Prostate gland (tissue), 2 donors: ENCODE measurements around the gene GAGE12J. TPM values are rescaled to one million over a fixed set of nuclear protein-coding genes. Genes with fewer than 3 reads are reported as not detected.
"Not testable (repeated sequence)": the region's sequence is repeated elsewhere in the genome, so short reads cannot be mapped to it uniquely, and the experiment has no call there.

Source experiments
- DNase-seq: peaks from one replicate; pipeline ENCODE4 v3.0.0-alpha.2; 2019; ENCODE audit warnings: low spot score
- H3K27ac ChIP-seq, 2 donors: fragments of 200-600 bp; sonication (generic); 2 replicates each; pipeline ENCODE4 v1.5.1; 2017 to 2019
- H3K27me3 ChIP-seq: fragments of 200-600 bp; sonication (generic); replicated peaks from 2 replicates; pipeline ENCODE4 v1.5.1; 2019; ENCODE audit not compliant: insufficient read depth
- H3K36me3 ChIP-seq, 2 donors: fragments of 200-600 bp; sonication (generic); 1 replicate in 1 of 2; 2 replicates in 1 of 2; pipeline versions ENCODE4 v1.5.1 to v1.8.1; 2017 to 2019
- H3K4me1 ChIP-seq: fragments of 200-600 bp; sonication (generic); replicated peaks from 2 replicates; pipeline ENCODE4 v1.5.1; 2019
- H3K4me3 ChIP-seq, 2 donors: fragments of 200-600 bp; sonication (generic); 2 replicates each; pipeline ENCODE4 v1.5.1; 2017 to 2019
- H3K9me3 ChIP-seq: fragments of 200-600 bp; sonication (generic); 2 replicates; pipeline ENCODE4 v1.5.1; 2017
- WGBS: methylation state at CpG from one replicate; pipeline ENCODE4 v1.1.5; 2018; 5-methylcytosine and 5-hydroxymethylcytosine counted together
- intact Hi-C: fragments of 100-400 bp; cut with DNase I; formaldehyde crosslinking; loops from one replicate; pipeline ENCODE4 v1.14.2; 2022
- total RNA-seq, 2 donors: library from RNA; depleted of rRNA; stranded (reverse); fragments of >200 nt; gene quantifications; one replicate each; pipeline ENCODE4 v1.1.0, GENCODE V29; 2016

GAGE12J gene
- total RNA-seq, 2 donors from 2014 or later, result not detected

- DNase-seq, intact Hi-C loops: not testable (repeated sequence)
These were observed 10.0 kb downstream of the GAGE12J start for GRCh38 chrX:49331841-49332240.

GRCh38 chrX:49341449-49341848, 19.6 kb downstream of the GAGE12J start:
- H3K27me3 ChIP-seq, H3K27ac ChIP-seq, H3K4me3 ChIP-seq, intact Hi-C loops, DNase-seq, H3K9me3 ChIP-seq, H3K4me1 ChIP-seq, H3K36me3 ChIP-seq: not testable (repeated sequence)
- WGBS, result 97% methylated on average over 18 of the region's 24 CpGs

More at GRCh38 chrX:49331841-49332240, 10.0 kb downstream of the GAGE12J start:
- not testable (repeated sequence) for H3K9me3 ChIP-seq, H3K4me1 ChIP-seq, H3K27me3 ChIP-seq, H3K27ac ChIP-seq, H3K36me3 ChIP-seq, H3K4me3 ChIP-seq
- no CpG with 5 or more reads among the region's 26 CpGs for WGBS

GRCh38 chrX:49344496-49345175, 22.8 kb downstream of the GAGE12J start:
- intact Hi-C loops, H3K27ac ChIP-seq, H3K36me3 ChIP-seq, H3K4me3 ChIP-seq, H3K27me3 ChIP-seq, DNase-seq, H3K9me3 ChIP-seq, H3K4me1 ChIP-seq: not testable (repeated sequence)
- 73% methylated on average over 14 of the region's 15 CpGs for WGBS

GRCh38 chrX:49345402-49345801, 23.6 kb downstream of the GAGE12J start:
- H3K9me3 ChIP-seq, H3K27me3 ChIP-seq, intact Hi-C loops, DNase-seq, H3K4me1 ChIP-seq, H3K36me3 ChIP-seq, H3K4me3 ChIP-seq, H3K27ac ChIP-seq: not testable (repeated sequence)
- WGBS, result 86% methylated on average over 9 of the region's 10 CpGs

GRCh38 chrX:49346150-49346549, 24.3 kb downstream of the GAGE12J start:
- H3K4me1 ChIP-seq, DNase-seq, H3K4me3 ChIP-seq, H3K9me3 ChIP-seq, H3K27me3 ChIP-seq, H3K36me3 ChIP-seq, H3K27ac ChIP-seq, intact Hi-C loops: not testable (repeated sequence)
- 89% methylated on average over 11 of the region's 11 CpGs for WGBS

Other genes with a start within 250 kb of the GAGE12J start
- 10 to 100 TPM; 13.9 to 42.9 TPM for gene PRAF2, start 248.0 kb upstream of the GAGE12J start, total RNA-seq
- gene WDR45, start 242.2 kb upstream of the GAGE12J start, total RNA-seq, result 10 to 100 TPM; 67.8 to 93.6 TPM
- 10 to 100 TPM; 21.2 to 28.7 TPM for gene GPKOW, start 198.3 kb upstream of the GAGE12J start, total RNA-seq
- 10 to 100 TPM; 16.0 to 16.6 TPM for gene MAGIX, start 159.3 kb upstream of the GAGE12J start, total RNA-seq
- 10 to 100 TPM; 24.3 to 34.7 TPM for gene PLP2, start 150.1 kb upstream of the GAGE12J start, total RNA-seq
- gene PRICKLE3, start 135.7 kb upstream of the GAGE12J start, total RNA-seq, result 10 to 100 TPM; 17.4 to 20.5 TPM
- gene SYP, start 121.8 kb upstream of the GAGE12J start, total RNA-seq, result 1 to 10 TPM in 1 of 2 donors, under 1 TPM in 1; 0.55 to 5.2 TPM
- under 1 TPM in 1 of 2 donors, not detected in 1; 0.17 TPM for gene CACNA1F, start 88.7 kb upstream of the GAGE12J start, total RNA-seq
- gene CCDC22, start 86.6 kb upstream of the GAGE12J start, total RNA-seq, result 10 to 100 TPM; 21.8 to 25.0 TPM
- gene FOXP3, start 57.3 kb upstream of the GAGE12J start, total RNA-seq, result 1 to 10 TPM in 1 of 2 donors, under 1 TPM in 1; 0.36 to 1.4 TPM
- 10 to 100 TPM in 1 of 2 donors, 1 to 10 TPM in 1; 3.9 to 24.9 TPM for gene PPP1R3F, start 52.2 kb upstream of the GAGE12J start, total RNA-seq
- gene GAGE10, start 18.4 kb upstream of the GAGE12J start, total RNA-seq, result not detected
- gene GAGE13, start 9.5 kb downstream of the GAGE12J start, total RNA-seq, result not detected
- not detected for gene GAGE12C, start 210.1 kb downstream of the GAGE12J start, total RNA-seq
- gene GAGE12D, start 219.7 kb downstream of the GAGE12J start, total RNA-seq, result not detected
- gene GAGE12E, start 229.3 kb downstream of the GAGE12J start, total RNA-seq, result not detected
- 1 to 10 TPM in 1 of 2 donors, not detected in 1; 2.3 TPM for gene GAGE12F, start 238.8 kb downstream of the GAGE12J start, total RNA-seq
- gene GAGE12G, start 248.4 kb downstream of the GAGE12J start, total RNA-seq, result not detected